PFSK-1 (cell line): Measurements from ENCODE around the gene THY1.

Source experiments
- FOXP2 ChIP-seq: optimal IDR thresholded peaks from 2 replicates; pipeline ENCODE3; 2011; ENCODE audit warnings: borderline replicate concordance, control low read depth, inconsistent platforms; ENCODE audit not compliant: insufficient read depth; ENCODE audit errors: extremely low read length, extremely low read depth
- POLR2AphosphoS5 ChIP-seq: IDR thresholded peaks from 2 replicates; pipeline ENCODE4 v1.6.1; 2012; ENCODE audit warnings: low read depth, mild to moderate bottlenecking, control low read depth, low read length, moderate library complexity
- SIN3A ChIP-seq: IDR thresholded peaks from 2 replicates; pipeline ENCODE4 v1.6.1; 2012; ENCODE audit warnings: mild to moderate bottlenecking, low read length, moderate library complexity, borderline replicate concordance; ENCODE audit not compliant: insufficient read depth
- TAF1 ChIP-seq: IDR thresholded peaks from 2 replicates; pipeline ENCODE4 v1.6.1; 2012; ENCODE audit warnings: low read length, control low read depth, borderline replicate concordance; ENCODE audit not compliant: insufficient read depth
- TF ChIP-seq, protein P1 (sequence below), 2 experiments: IDR thresholded peaks; 2 replicates each; pipeline versions ENCODE4 v1.6.1 to v1.8.0; 2011 to 2012; ENCODE audit warnings: low read depth in 2 of 2, low read length in 2 of 2, control low read depth in 1 of 2, inconsistent platforms in 1 of 2, mild to moderate bottlenecking in 1 of 2, moderate library complexity in 1 of 2; ENCODE audit not compliant: insufficient read depth in 1 of 2

THY1 gene

DNA sequence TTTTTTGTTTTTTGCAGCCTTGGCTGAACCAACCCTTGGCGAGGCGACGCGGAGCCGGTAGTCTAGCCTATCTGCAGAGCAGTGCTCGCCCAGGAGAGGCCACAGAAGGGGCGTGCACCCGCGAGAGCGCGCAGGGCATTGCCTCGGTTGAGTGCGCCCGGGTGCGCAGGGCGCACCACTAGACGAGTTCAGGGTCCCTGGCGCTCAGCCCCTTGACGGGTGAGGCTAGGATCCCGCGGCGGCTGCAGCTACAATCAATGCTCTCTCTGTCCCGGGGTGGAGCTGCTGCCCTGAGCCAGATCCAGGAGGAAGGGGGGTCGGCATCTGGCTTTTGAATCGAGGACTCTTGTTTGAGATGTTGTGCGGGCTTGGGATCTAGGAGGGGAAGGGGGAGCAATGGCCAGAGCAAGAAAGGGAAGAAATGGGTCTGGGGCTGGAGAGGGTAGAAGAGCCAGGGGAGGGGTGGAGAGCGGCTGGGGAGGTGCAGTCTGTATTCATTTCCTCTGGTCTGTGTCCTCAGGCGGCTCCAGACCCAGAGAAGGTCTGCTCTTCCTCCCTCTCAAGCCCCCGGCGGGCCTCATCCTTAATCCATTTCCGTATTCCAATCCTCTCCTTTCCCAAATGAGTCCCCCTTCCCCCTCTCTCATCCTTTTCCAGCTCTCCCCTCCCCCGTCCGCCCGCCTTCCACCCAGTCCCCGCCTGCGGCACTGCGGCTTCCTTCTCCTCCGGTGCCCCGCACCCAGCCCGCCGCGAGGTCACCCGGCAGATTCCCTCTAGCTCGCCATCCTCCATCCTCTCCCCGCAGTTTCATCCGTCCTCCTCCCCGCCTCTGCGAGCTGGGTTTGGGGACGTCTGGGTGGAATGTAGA is 797 bp downstream of the THY1 start:
- TF ChIP-seq FOXP2 (no peak), SIN3A (no peak), POLR2AphosphoS5 (no peak), TAF1 (no peak)
- TF ChIP-seq, protein P1, sequence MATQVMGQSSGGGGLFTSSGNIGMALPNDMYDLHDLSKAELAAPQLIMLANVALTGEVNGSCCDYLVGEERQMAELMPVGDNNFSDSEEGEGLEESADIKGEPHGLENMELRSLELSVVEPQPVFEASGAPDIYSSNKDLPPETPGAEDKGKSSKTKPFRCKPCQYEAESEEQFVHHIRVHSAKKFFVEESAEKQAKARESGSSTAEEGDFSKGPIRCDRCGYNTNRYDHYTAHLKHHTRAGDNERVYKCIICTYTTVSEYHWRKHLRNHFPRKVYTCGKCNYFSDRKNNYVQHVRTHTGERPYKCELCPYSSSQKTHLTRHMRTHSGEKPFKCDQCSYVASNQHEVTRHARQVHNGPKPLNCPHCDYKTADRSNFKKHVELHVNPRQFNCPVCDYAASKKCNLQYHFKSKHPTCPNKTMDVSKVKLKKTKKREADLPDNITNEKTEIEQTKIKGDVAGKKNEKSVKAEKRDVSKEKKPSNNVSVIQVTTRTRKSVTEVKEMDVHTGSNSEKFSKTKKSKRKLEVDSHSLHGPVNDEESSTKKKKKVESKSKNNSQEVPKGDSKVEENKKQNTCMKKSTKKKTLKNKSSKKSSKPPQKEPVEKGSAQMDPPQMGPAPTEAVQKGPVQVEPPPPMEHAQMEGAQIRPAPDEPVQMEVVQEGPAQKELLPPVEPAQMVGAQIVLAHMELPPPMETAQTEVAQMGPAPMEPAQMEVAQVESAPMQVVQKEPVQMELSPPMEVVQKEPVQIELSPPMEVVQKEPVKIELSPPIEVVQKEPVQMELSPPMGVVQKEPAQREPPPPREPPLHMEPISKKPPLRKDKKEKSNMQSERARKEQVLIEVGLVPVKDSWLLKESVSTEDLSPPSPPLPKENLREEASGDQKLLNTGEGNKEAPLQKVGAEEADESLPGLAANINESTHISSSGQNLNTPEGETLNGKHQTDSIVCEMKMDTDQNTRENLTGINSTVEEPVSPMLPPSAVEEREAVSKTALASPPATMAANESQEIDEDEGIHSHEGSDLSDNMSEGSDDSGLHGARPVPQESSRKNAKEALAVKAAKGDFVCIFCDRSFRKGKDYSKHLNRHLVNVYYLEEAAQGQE (IDR thresholded peaks at IDR 0.05; ENCODE audit: insufficient read depth in 1 of 2, low read depth in 2 of 2, low read length in 2 of 2) = no peak

DNA sequence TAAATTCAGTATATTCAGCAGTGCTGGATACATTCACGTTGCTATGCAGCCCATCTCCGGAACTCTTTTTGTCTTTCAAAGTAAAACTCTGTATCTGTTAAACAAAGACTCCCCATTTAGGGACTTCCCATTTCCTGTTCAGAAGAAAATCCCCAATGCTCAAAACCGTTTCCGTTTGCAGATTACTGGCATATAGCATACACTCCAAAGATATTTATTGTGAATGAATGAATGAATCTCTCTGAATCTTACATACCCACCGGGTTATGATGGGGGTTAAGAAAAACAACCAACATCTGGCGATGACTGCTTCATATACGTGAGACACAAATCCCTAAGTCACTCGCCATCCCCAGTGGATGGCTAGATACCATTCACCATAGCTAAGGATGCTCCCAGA is 1.6 kb downstream of the THY1 start:
- TF ChIP-seq SIN3A = no peak
- TF ChIP-seq FOXP2 = no peak
- no peak for TF ChIP-seq POLR2AphosphoS5
- no peak for TF ChIP-seq TAF1
- TF ChIP-seq, protein P1 (IDR thresholded peaks at IDR 0.05; ENCODE audit: insufficient read depth in 1 of 2, low read depth in 2 of 2, low read length in 2 of 2) = no peak

DNA sequence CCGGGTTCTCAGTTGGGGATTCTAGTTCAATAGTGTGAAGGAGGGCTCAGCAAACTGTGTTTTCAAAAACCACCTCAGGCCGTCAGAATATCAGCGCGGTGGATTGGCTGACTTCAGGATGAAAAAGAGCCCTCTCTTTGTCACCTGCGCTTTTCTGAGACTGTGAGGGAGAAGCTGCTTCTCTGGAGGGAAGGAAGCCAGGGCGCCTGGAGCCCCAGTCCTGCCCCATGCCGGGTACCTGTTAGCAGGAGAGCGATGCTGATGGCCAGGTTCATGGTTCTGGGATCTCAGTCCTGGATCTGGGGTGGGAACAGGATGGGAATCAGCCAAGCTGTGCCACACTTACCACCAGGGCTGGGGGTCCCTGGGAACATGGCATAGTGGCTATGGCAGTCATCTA is 2.3 kb downstream of the THY1 start:
- TF ChIP-seq POLR2AphosphoS5 (no peak), SIN3A (no peak), FOXP2 (no peak)

DNA sequence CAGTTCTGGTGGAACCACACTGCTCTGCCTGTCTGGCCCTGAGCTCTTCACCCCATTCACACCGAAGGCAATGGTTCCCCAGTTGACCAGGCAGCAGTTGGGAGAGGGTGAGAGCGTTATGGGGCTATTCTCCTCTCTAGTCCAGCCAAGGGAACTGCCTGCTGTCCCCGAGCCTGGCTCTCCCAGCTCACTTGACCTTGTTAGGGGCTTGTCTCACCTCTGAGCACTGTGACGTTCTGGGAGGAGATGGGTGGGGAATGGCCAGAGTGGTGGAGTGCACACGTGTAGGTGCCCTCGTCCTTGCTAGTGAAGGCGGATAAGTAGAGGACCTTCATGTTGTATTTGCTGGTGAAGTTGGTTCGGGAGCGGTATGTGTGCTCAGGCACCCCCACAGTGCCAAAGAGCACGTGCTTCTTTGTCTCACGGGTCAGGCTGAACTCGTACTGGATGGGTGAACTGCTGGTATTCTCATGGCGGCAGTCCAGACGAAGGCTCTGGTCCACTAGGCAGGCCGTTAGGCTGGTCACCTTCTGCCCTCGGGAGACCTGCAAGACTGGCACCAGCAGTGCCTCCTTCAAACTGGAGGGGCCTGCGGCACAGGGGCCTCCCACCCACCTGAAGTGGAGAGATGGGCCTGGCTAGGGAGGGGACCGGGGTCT is 3.0 kb downstream of the THY1 start:
- TF ChIP-seq POLR2AphosphoS5 = no peak
- TF ChIP-seq TAF1 = no peak
- TF ChIP-seq, protein P1 (IDR thresholded peaks at IDR 0.05; ENCODE audit: insufficient read depth in 1 of 2, low read depth in 2 of 2, low read length in 2 of 2) = no peak
- TF ChIP-seq FOXP2 = no peak
- no peak for TF ChIP-seq SIN3A

DNA sequence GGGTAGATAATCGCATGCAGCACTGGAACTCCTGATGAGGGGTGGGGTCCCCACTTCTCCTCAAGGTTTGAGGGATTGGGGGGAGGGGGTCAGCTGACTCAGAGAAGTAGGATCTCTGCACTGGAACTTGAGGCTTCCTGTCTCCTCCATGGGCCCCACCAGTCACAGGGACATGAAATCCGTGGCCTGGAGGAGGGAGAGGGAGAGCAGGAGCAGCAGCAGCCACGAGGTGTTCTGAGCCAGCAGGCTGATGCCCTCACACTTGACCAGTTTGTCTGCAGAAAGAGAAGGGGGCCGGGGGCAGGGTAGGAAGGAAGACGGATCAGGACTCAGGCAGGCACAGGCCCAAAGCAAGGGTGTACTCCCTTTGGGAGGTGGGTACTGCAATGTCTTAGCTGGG is 3.7 kb downstream of the THY1 start:
- no peak for TF ChIP-seq TAF1
- TF ChIP-seq FOXP2 = no peak
- TF ChIP-seq POLR2AphosphoS5 = no peak

DNA sequence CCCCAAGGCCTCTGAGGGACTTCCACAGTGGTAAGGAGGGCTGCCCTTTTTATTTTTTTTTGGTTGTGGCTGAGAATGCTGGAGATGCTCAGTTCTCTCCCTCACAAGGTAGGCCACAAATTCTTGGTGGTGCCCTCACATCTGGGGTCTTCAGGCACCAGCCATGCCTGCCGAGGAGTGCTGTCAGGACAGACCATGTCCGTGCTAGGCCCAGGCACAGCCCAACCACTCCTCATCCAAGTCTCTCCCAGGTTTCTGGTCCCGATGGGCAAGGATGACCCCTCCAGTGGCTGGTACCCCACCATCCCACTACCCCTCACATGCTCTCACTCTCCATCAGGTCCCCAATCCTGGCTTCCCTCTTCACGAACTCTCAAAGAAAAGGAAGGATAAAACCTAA is 4.2 kb downstream of the THY1 start:
- TF ChIP-seq SIN3A (no peak), FOXP2 (no peak)
